AG04450 (cell line): ENCODE measurements around the gene CACNA2D3. TPM values are rescaled to one million over a fixed set of nuclear protein-coding genes. Genes with fewer than 3 reads are reported as not detected.

Experiments used
- CTCF ChIA-PET: fragments of 300-600, 350-600 bp; formaldehyde crosslinking; extraction: SDS; loops from one replicate; lab custom pipeline; 2022; ENCODE audit warnings: antibody characterized with exemption, inconsistent platforms; lab: Charles Lee
- POLR2A ChIA-PET: fragments of 350-600 bp; formaldehyde crosslinking; extraction: SDS; loops from one replicate; lab custom pipeline; 2021; ENCODE audit warnings: antibody characterized with exemption, inconsistent platforms; lab: Yijun Ruan, JAX
- DNase-seq: peaks from one replicate; pipeline ENCODE4 v3.0.0-alpha.2; 2011; ENCODE audit warnings: low read depth, low spot score
- H3K27ac ChIP-seq: one replicate; pipeline ENCODE4 v1.5.1; 2012; ENCODE audit warnings: low read depth, low read length, control low read depth
- H3K27me3 ChIP-seq: one replicate; pipeline ENCODE4 v1.6.0; 2012; ENCODE audit warnings: low read length; ENCODE audit not compliant: control insufficient read depth, insufficient read depth
- H3K4me3 ChIP-seq: 2 replicates; pipeline ENCODE4 v1.5.1; 2011; ENCODE audit warnings: mild to moderate bottlenecking, low read depth, low read length, control low read depth
- H3K9me3 ChIP-seq: 2 replicates; pipeline ENCODE4 v1.5.1; 2012; ENCODE audit warnings: low read length; ENCODE audit not compliant: control insufficient read depth, insufficient read depth
- CTCF ChIP-seq: IDR thresholded peaks from 2 replicates; pipeline ENCODE4 v1.5.1; 2011; ENCODE audit warnings: low read depth, low read length, control low read depth, inconsistent platforms
- polyA plus RNA-seq: library from polyadenylated mRNA; depleted of rRNA; stranded (reverse); fragments of >200 nt; gene quantifications from 2 replicates; pipeline ENCODE4 v1.2.3, GENCODE V29; 2011

The CACNA2D3 gene
- polyA plus RNA-seq, 1 experiment: 0.32 TPM

- Histone ChIP-seq H3K27ac (peak overlapping the region; percentile 73), H3K27me3 (no peaks in the 10 kb centered on the region), H3K4me3 (no peak overlapping the region), H3K9me3 (peaks cover 2% of the 10 kb centered on the region; the same call in 1 of the 2 replicates)
- TF ChIP-seq CTCF: no peak
- ChIA-PET CTCF (no interaction called here), POLR2A (interaction anchor here (0.8 kb wide), 1 partner anchor 64 kb away, joined by 3 read pairs; no protein-coding TSS in a partner anchor)
- peak; percentile 77 for DNase-seq
These were observed 634.0 kb downstream of the CACNA2D3 start for GRCh38 chr3:54756330-54756731.

GRCh38 chr3:54758461-54758860 is 636.1 kb downstream of the CACNA2D3 start:
- Histone ChIP-seq H3K27ac (no peak overlapping the region), H3K9me3 (no peaks in the 10 kb centered on the region), H3K27me3 (no peaks in the 10 kb centered on the region), H3K4me3 (no peak overlapping the region)
- CTCF ChIA-PET: no interaction called here
- no peak for DNase-seq
- TF ChIP-seq CTCF: no peak
- POLR2A ChIA-PET: no interaction called here

- no peak for DNase-seq
- TF ChIP-seq CTCF: no peak
- Histone ChIP-seq H3K9me3 (no peaks in the 10 kb centered on the region), H3K27ac (no peak overlapping the region), H3K27me3 (no peaks in the 10 kb centered on the region), H3K4me3 (no peak overlapping the region)
- ChIA-PET POLR2A (no interaction called here), CTCF (no interaction called here)
These were observed 636.8 kb downstream of the CACNA2D3 start for GRCh38 chr3:54759166-54759565.

- no peak for DNase-seq
- no peak for TF ChIP-seq CTCF
- H3K4me3 ChIP-seq: no peak overlapping the region
- H3K27ac ChIP-seq: no peak overlapping the region
- POLR2A ChIA-PET: no interaction called here
- H3K9me3 ChIP-seq: no peaks in the 10 kb centered on the region
- no peaks in the 10 kb centered on the region for H3K27me3 ChIP-seq
- CTCF ChIA-PET: no interaction called here
These were observed 637.8 kb downstream of the CACNA2D3 start for GRCh38 chr3:54760201-54760600.

- Histone ChIP-seq H3K9me3 (no peaks in the 10 kb centered on the region), H3K4me3 (no peak overlapping the region), H3K27me3 (no peaks in the 10 kb centered on the region), H3K27ac (no peak overlapping the region)
- no peak for DNase-seq
- ChIA-PET POLR2A (no interaction called here), CTCF (no interaction called here)
- no peak for TF ChIP-seq CTCF
These were observed 639.3 kb downstream of the CACNA2D3 start for GRCh38 chr3:54761637-54762036.
